Fibroblast of skin of scalp (primary cell): ENCODE results near the gene KMT2D.

ENCODE experiments used
- DNase-seq: peaks from one replicate; pipeline ENCODE4 v3.0.0-alpha.2; 2013

KMT2D gene

GRCh38 chr12:49018261-49019119, 42.1 kb downstream of the KMT2D start, which contains the start of gene PRKAG1:
PRKAG1 (minus strand) TSS chr12:49018776; CDS start chr12:49018740, 36 bp downstream.
- DNase-seq, result peak; percentile 98

GRCh38 chr12:49017891-49018260, 42.7 kb downstream of the KMT2D start:
- peak; percentile 53 for DNase-seq

- no peak for DNase-seq
These were observed 45.4 kb downstream of the KMT2D start for GRCh38 chr12:49015196-49015595.

- peak; percentile 44 for DNase-seq
These were observed 46.0 kb downstream of the KMT2D start for GRCh38 chr12:49014547-49014946.

GRCh38 chr12:49013428-49013827, 47.2 kb downstream of the KMT2D start:
- no peak for DNase-seq

- no peak for DNase-seq
These were observed 47.9 kb downstream of the KMT2D start for GRCh38 chr12:49012739-49013138.
